Measurements from ENCODE around the gene THSD4.

DNA sequence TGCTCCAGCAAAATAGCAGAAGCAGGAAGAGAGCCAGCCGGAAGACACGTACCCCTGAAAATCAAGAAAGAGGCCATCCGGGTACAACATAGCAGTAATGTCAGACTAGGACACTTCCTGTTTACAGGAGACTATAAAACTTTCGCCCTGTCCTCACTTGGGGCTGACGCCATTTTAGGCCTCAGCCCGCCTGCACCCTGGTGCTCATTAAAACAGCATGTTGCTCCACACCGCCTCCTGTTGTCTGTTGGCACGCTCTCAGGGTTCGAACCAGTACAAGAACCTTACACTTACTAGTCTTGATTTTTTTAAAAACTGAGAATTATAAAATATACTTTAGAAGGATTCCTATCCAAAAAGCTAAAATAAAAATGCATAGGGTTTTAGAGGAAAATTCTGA is 535.3 kb downstream of the THSD4 start:
- TF ChIP-seq EP300 (IDR thresholded peaks at IDR 0.05) (no peak), POLR2A (IDR thresholded peaks at IDR 0.05) (no peak), CTCF (IDR thresholded peaks at IDR 0.05) (no peak)

Measured in suprapubic skin (tissue), 3 donors.